ENCODE measurements around the gene MEIS3.

Gene MEIS3

DNA sequence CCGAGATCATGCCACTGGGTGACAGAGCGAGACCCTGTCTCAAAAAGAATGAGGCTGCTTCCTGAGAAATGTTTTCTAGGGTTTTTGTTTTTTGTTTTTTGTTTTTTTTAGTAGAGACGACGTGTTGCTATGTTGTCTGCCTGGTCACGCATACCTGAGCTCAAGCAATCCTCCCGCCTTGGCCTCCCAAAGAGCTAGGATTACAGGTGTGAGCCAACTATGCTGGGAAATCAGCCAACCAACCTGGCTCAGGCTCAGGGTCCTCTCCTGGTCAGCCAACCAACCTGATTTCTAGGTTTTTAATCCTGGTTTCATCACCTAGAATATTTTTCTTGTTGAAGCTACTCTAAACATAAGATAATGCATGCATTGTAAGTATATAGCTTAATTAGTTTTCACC is 62.4 kb downstream of the MEIS3 start:
- no peak for DNase-seq

DNA sequence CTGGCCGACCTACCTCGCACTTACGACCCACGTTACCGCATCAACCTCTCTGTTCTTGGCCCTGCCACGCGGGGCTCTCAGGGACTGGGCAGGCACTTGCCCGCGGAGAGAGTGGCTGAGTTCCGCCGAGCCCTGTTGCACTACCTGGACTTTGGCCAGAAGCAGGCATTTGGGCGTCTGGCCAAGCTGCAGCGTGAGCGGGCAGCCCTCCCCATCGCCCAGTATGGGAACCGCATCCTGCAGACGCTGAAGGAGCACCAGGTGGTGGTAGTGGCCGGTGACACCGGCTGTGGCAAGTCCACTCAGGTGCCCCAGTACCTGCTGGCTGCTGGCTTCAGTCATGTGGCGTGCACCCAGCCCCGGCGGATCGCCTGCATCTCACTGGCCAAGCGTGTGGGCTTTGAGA is 66.0 kb downstream of the MEIS3 start:
- peak; percentile 33 for DNase-seq

All from SHP77 treated with DMSO at 0.1 percent for 48 hours (cell line).